DMS53 treated with DMSO at 0.1 percent for 48 hours (cell line): ENCODE measurements around the gene MYH7.
"Not testable (repeated sequence)": the region's sequence is repeated elsewhere in the genome, so short reads cannot be mapped to it uniquely, and the experiment has no call there.

Experiments
- DNase-seq: peaks from one replicate; lab custom pipeline; 2025; ENCODE audit not compliant: unreplicated experiment; lab: John Stamatoyannopoulos, UW

Gene MYH7

GRCh38 chr14:23431486-23431885 is 4.0 kb downstream of the MYH7 start:
- no peak for DNase-seq

- DNase-seq, result peak; percentile 6
Measured at GRCh38 chr14:23430723-23431085, 4.8 kb downstream of the MYH7 start.

- no peak for DNase-seq
Measured at GRCh38 chr14:23430016-23430722, 5.3 kb downstream of the MYH7 start.

- DNase-seq, result no peak
Measured at GRCh38 chr14:23428686-23429495, 6.6 kb downstream of the MYH7 start.

GRCh38 chr14:23425798-23426197 is 9.7 kb downstream of the MYH7 start:
- not testable (repeated sequence) for DNase-seq

- DNase-seq, result no peak
Measured at GRCh38 chr14:23425169-23425568, 10.3 kb downstream of the MYH7 start.

GRCh38 chr14:23423657-23424056 is 11.8 kb downstream of the MYH7 start:
- no peak for DNase-seq

GRCh38 chr14:23421594-23421993 is 13.9 kb downstream of the MYH7 start:
- no peak for DNase-seq

GRCh38 chr14:23419646-23420045 is 15.8 kb downstream of the MYH7 start:
- DNase-seq, result not testable (repeated sequence)

- no peak for DNase-seq
Measured at GRCh38 chr14:23418021-23418420, 17.4 kb downstream of the MYH7 start.

- not testable (repeated sequence) for DNase-seq
Measured at GRCh38 chr14:23417269-23417668, 18.2 kb downstream of the MYH7 start.

GRCh38 chr14:23416801-23417200 is 18.7 kb downstream of the MYH7 start:
- DNase-seq, result no peak

- DNase-seq, result no peak
Measured at GRCh38 chr14:23415821-23416778, 19.4 kb downstream of the MYH7 start.

- no peak for DNase-seq
Measured at GRCh38 chr14:23414906-23415820, 20.3 kb downstream of the MYH7 start.

- DNase-seq, result no peak
Measured at GRCh38 chr14:23414254-23414653, 21.2 kb downstream of the MYH7 start.

- DNase-seq, result no peak
Measured at GRCh38 chr14:23413681-23414080, 21.8 kb downstream of the MYH7 start.

- DNase-seq, result no peak
Measured at GRCh38 chr14:23411563-23412525, 23.6 kb downstream of the MYH7 start.

GRCh38 chr14:23409966-23410635 is 25.4 kb downstream of the MYH7 start:
- no peak for DNase-seq

GRCh38 chr14:23409475-23409874 is 26.0 kb downstream of the MYH7 start:
- DNase-seq, result no peak
